Nephron progenitor cell (in vitro differentiated cells): ENCODE data around the gene HIC2.
"Not testable (repeated sequence)": the region's sequence is repeated elsewhere in the genome, so short reads cannot be mapped to it uniquely, and the experiment has no call there.

ENCODE experiments used
- DNase-seq: peaks from one replicate; pipeline ENCODE4 v3.0.0; 2021
- H3K27ac Mint-ChIP-seq: 2 replicates; pipeline ENCODE4 v1.8.0; 2021; ENCODE audit warnings: mild to moderate bottlenecking, moderate library complexity, mixed read lengths
- H3K27me3 Mint-ChIP-seq: 2 replicates; pipeline ENCODE4 v1.8.0; 2021; ENCODE audit warnings: mild to moderate bottlenecking, low read depth, mixed read lengths; ENCODE audit not compliant: poor library complexity
- H3K36me3 Mint-ChIP-seq: 2 replicates; pipeline ENCODE4 v1.8.0; 2021; ENCODE audit warnings: low read depth, mixed read lengths
- H3K4me1 Mint-ChIP-seq: 2 replicates; pipeline ENCODE4 v1.8.0; 2021; ENCODE audit warnings: mixed read lengths
- H3K4me3 Mint-ChIP-seq: 2 replicates; pipeline ENCODE4 v1.8.0; 2021; ENCODE audit warnings: mild to moderate bottlenecking, moderate library complexity, mixed read lengths
- H3K9me3 Mint-ChIP-seq: 2 replicates; pipeline ENCODE4 v1.8.0; 2021; ENCODE audit warnings: mild to moderate bottlenecking, moderate library complexity, mixed read lengths

HIC2 gene

GRCh38 chr22:21468194-21469096, 51.3 kb downstream of the HIC2 start:
- Mint-ChIP-seq H3K27ac (peak overlapping the region; percentile 99), H3K4me3 (peak overlapping the region; percentile 85)
- H3K27me3 Mint-ChIP-seq, H3K4me1 Mint-ChIP-seq, H3K9me3 Mint-ChIP-seq, H3K36me3 Mint-ChIP-seq: not testable (repeated sequence)
- peak; percentile 90 for DNase-seq

DNA sequence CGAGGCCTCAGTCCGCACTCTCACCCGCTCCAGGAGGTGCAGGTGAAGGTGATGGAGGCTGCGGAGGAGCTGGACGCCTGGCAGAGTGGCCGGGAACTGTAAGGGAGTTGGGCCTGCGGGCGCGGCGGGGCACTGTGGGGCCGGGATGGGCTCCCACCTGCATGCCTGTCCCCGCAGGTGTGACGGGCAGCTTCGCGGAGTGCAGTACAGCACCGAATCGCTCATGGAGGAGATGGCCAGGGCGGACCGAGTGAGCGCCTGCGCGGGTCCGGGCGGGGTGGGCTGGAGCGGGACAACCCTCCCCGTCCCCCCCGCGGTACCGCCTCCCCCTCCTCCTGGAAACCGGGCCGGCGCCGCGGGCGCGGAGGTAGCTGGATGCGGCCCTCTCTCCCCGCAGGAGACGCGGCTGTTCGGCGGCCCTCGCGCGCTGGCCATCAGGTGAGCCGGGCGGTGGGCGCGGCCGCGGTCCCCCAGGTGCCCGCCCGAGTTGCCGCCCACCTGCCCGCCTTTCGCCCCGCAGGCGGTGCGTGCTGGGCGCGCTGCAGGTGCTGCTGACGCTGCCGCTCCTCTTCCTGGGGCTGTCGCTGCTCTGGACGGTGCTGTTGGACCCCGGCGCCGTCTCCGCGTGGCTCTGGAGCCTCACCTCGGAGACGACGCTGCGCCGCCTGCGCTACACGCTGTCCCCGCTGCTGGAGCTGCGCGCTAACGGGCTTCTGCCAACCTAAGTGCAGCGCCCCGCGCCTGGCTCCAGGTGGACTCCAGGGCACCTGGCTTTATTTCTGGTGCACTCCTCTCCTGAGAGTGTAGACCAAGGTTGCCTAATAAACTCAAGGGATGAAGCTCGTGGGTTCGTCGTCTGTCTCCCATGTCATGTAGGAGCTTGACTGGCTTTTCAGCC, 52.2 kb downstream of the HIC2 start:
- not testable (repeated sequence) for H3K4me1 Mint-ChIP-seq, H3K36me3 Mint-ChIP-seq, DNase-seq, H3K27ac Mint-ChIP-seq, H3K4me3 Mint-ChIP-seq, H3K27me3 Mint-ChIP-seq, H3K9me3 Mint-ChIP-seq

- not testable (repeated sequence) for H3K36me3 Mint-ChIP-seq, DNase-seq, H3K4me1 Mint-ChIP-seq, H3K9me3 Mint-ChIP-seq, H3K27ac Mint-ChIP-seq, H3K27me3 Mint-ChIP-seq, H3K4me3 Mint-ChIP-seq
Observed at GRCh38 chr22:21472984-21473383, 55.8 kb downstream of the HIC2 start.

DNA sequence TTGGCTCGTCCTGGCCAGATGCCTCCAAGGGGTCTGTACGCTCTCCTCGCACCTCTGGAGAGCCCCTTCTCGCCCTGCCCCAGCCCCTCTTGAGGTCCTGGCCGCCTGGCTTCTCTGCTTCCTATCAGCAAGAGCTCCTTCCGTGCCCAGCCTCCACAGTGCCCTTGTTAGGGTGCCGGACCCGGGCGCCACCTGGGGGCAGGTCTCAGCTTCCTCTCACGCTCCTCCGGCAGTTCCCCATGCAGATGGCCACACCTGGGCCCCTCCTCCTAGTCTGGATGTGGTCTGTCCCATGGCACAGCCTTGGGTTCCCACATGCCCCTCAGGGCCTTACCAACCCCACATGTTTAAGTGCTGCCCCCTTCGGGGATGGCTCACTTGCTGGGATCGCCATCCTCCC, 56.5 kb downstream of the HIC2 start:
- H3K9me3 Mint-ChIP-seq: not testable (repeated sequence)

GRCh38 chr22:21484039-21484438, 66.9 kb downstream of the HIC2 start:
- DNase-seq, H3K4me1 Mint-ChIP-seq, H3K9me3 Mint-ChIP-seq, H3K4me3 Mint-ChIP-seq, H3K36me3 Mint-ChIP-seq, H3K27ac Mint-ChIP-seq, H3K27me3 Mint-ChIP-seq: not testable (repeated sequence)

More for the DNA sequence above, 56.5 kb downstream of the HIC2 start:
- not testable (repeated sequence) for H3K4me3 Mint-ChIP-seq, H3K36me3 Mint-ChIP-seq, DNase-seq, H3K27me3 Mint-ChIP-seq, H3K27ac Mint-ChIP-seq, H3K4me1 Mint-ChIP-seq

GRCh38 chr22:21487723-21488122, 70.6 kb downstream of the HIC2 start:
- H3K27me3 Mint-ChIP-seq, H3K4me1 Mint-ChIP-seq, H3K27ac Mint-ChIP-seq, DNase-seq, H3K4me3 Mint-ChIP-seq, H3K36me3 Mint-ChIP-seq, H3K9me3 Mint-ChIP-seq: not testable (repeated sequence)

GRCh38 chr22:21489149-21489680, 72.0 kb downstream of the HIC2 start:
- not testable (repeated sequence) for H3K27ac Mint-ChIP-seq, H3K4me1 Mint-ChIP-seq

GRCh38 chr22:21490556-21490955, 73.4 kb downstream of the HIC2 start:
- H3K4me3 Mint-ChIP-seq, H3K36me3 Mint-ChIP-seq, DNase-seq, H3K27me3 Mint-ChIP-seq, H3K27ac Mint-ChIP-seq, H3K4me1 Mint-ChIP-seq, H3K9me3 Mint-ChIP-seq: not testable (repeated sequence)

More at GRCh38 chr22:21489149-21489680, 72.0 kb downstream of the HIC2 start:
- not testable (repeated sequence) for H3K27me3 Mint-ChIP-seq, H3K9me3 Mint-ChIP-seq, H3K36me3 Mint-ChIP-seq, DNase-seq, H3K4me3 Mint-ChIP-seq

DNA sequence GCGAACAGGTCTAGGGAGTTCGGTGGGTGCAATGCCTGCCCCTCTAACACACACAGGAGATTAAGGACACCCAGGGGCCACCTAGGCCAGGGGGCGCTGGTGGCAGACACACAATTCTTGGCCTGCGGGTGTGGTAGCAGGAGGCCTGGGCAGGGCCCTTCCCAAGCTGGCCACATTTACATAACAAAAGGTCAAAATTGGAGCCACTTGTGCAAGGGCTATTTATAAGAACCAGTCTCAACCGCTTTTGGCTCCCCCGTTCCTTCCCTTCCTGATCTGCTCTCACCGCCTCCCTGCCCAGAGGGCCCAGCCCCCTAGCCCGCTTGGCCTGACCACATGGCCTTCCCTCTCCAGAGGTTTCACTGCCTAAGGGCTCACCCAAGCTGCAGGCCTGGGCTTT, 75.1 kb downstream of the HIC2 start:
- not testable (repeated sequence) for H3K4me1 Mint-ChIP-seq, H3K27me3 Mint-ChIP-seq, H3K4me3 Mint-ChIP-seq, H3K36me3 Mint-ChIP-seq, H3K9me3 Mint-ChIP-seq, H3K27ac Mint-ChIP-seq, DNase-seq

DNA sequence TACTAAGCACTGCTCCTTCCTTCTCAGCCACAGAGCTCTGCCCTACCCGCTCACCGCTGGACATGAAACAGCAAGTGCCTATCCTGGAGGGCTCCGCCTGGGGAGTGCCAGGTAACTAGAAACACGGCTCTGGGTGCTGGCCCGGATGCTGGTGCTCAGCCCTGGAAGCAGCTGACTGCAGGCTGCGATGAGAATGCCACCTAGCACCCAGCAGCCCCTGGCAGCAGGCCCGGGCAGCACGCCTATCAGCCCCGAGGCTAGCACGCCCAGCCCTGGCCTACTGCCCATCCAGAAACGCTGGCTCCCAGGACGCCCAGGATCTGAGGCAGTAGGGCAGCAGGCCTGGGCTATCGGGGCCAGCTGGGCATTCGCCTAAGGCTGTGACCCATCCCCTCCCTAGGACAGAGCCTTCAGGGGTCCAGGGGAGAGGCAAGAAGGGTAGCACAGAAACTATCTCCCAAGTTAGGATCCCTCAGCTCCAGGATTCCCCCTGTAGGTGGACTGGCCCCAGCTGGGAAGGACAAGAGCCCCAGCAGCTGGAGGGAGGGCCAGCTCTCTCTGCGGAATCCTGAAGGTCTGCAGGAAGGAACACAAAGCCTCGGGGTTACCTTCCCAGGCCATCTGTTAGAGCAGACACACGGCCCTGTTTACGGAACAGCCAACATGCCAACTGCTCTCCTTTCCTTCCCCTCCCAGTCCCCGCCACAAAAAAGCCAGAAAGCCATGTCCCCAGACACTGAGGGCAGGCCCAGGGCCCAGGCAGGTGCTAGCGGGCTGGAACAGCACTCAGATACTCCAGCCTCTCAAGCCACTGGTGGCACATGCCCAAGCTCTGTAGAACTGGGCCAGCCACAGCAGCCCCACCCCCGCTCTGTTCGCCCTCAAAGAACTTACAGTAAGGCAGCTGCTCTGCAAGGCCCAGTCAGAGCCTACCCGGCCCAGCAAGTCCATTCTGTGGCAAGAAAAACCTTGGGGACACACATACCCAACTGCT, 76.9 kb downstream of the HIC2 start:
- H3K9me3 Mint-ChIP-seq, H3K4me3 Mint-ChIP-seq: not testable (repeated sequence)

GRCh38 chr22:21497984-21498383, 80.8 kb downstream of the HIC2 start:
- not testable (repeated sequence) for DNase-seq, H3K9me3 Mint-ChIP-seq, H3K36me3 Mint-ChIP-seq, H3K27ac Mint-ChIP-seq, H3K4me3 Mint-ChIP-seq, H3K4me1 Mint-ChIP-seq, H3K27me3 Mint-ChIP-seq

More for the DNA sequence above, 76.9 kb downstream of the HIC2 start:
- not testable (repeated sequence) for H3K4me1 Mint-ChIP-seq, DNase-seq, H3K27me3 Mint-ChIP-seq, H3K36me3 Mint-ChIP-seq, H3K27ac Mint-ChIP-seq

GRCh38 chr22:21498489-21498888, 81.3 kb downstream of the HIC2 start:
- DNase-seq, H3K4me3 Mint-ChIP-seq, H3K9me3 Mint-ChIP-seq, H3K4me1 Mint-ChIP-seq, H3K27me3 Mint-ChIP-seq, H3K36me3 Mint-ChIP-seq, H3K27ac Mint-ChIP-seq: not testable (repeated sequence)

DNA sequence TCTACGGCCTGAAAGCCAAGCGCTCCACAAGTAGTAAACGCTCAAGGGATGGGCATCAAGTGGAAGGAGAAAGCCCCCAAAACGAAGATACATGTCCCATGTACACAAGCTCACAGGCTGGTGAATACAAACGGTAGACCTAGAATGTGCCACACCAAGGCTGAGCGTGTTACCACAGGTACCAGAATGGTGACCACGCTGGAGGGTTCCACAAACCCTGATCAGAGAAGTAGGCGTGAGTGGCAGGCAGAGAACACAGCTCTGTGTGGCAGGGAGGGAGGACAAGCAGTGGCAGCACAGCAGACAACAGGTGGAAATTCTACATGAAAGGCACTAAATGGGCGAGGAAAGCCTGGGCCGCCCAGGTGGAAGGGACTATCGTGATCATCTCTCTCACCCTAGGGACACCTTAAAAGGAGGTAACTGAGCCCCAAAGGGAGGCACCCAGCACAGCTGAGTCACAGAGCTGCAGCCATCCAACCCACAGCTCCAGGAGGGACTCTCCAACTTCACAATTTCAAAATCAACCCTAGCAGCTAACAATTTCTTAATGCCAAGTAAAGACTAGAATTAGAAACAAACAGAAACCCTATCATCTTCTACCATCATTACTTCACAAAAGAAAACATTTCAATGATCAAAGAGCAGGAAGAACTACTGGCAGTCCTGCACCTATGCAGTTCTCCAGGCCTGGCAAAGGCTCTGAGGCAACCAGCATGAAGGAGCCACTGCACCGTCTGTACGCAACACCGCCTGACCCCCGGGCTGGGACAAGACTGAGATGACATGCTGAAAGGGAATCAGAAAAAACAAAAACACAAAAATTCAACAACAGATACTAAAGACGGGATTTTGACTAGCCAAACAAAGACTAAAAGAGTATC, 82.7 kb downstream of the HIC2 start:
- DNase-seq, H3K27me3 Mint-ChIP-seq, H3K4me3 Mint-ChIP-seq, H3K4me1 Mint-ChIP-seq, H3K27ac Mint-ChIP-seq, H3K9me3 Mint-ChIP-seq, H3K36me3 Mint-ChIP-seq: not testable (repeated sequence)
